ENCODE data around the gene TRIM10.
"Not testable (repeated sequence)": the region's sequence is repeated elsewhere in the genome, so short reads cannot be mapped to it uniquely, and the experiment has no call there.

Gene TRIM10

GRCh38 chr6:30142665-30143064, 18.3 kb downstream of the TRIM10 start:
- Histone ChIP-seq H3K79me2 (ENCODE audit: low read length) (no peaks in the 10 kb centered on the region), H3K4me1 (ENCODE audit: low read length) (no peaks in the 10 kb centered on the region), H3K4me2 (ENCODE audit: low read depth, low read length) (no peak overlapping the region), H3K27me3 (replicated peaks; ENCODE audit: insufficient read depth, low read length) (peaks cover 24% of the 10 kb centered on the region), H3F3A (ENCODE audit: insufficient read depth, low read length) (no peaks in the 10 kb centered on the region), H2AFZ (ENCODE audit: low read length) (no peak overlapping the region), H3K9me2 (replicated peaks; ENCODE audit: insufficient read depth, low read length) (no peaks in the 10 kb centered on the region), H3K9me3 (replicated peaks; ENCODE audit: insufficient read depth, low read length) (no peaks in the 10 kb centered on the region), H3K27ac (ENCODE audit: low read length) (no peak overlapping the region), H3K4me3 (ENCODE audit: low read length) (no peak overlapping the region), H3K9ac (ENCODE audit: low read length) (no peak overlapping the region), H3K36me3 (replicated peaks; ENCODE audit: insufficient read depth, low read length) (no peaks in the 10 kb centered on the region), H4K20me1 (ENCODE audit: insufficient read depth, low read length) (no peaks in the 10 kb centered on the region)
- no peak for DNase-seq
- TF ChIP-seq CTCF (IDR thresholded peaks at IDR 0.05; ENCODE audit: low read length): no peak
- TF ChIP-seq EZH2 (optimal IDR thresholded peaks at IDR 0.05; ENCODE audit: low read depth, low read length): no peak
- TF ChIP-seq EZH2phosphoT487 (IDR thresholded peaks at IDR 0.05; ENCODE audit: low read length): no peak

GRCh38 chr6:30140240-30140639, 20.8 kb downstream of the TRIM10 start:
- H3K36me3 ChIP-seq (replicated peaks; ENCODE audit: insufficient read depth, low read length); H3K9me2 ChIP-seq (replicated peaks; ENCODE audit: insufficient read depth, low read length); H3K4me3 ChIP-seq (ENCODE audit: low read length); H3K9ac ChIP-seq (ENCODE audit: low read length); H3K4me2 ChIP-seq (ENCODE audit: low read depth, low read length); H3K79me2 ChIP-seq (ENCODE audit: low read length); H2AFZ ChIP-seq (ENCODE audit: low read length); H3K27ac ChIP-seq (ENCODE audit: low read length); H3F3A ChIP-seq (ENCODE audit: insufficient read depth, low read length); DNase-seq; H3K9me3 ChIP-seq (replicated peaks; ENCODE audit: insufficient read depth, low read length); H4K20me1 ChIP-seq (ENCODE audit: insufficient read depth, low read length): not testable (repeated sequence)
- peaks cover 19% of the 10 kb centered on the region for H3K4me1 ChIP-seq (ENCODE audit: low read length)
- peaks cover 29% of the 10 kb centered on the region for H3K27me3 ChIP-seq (replicated peaks; ENCODE audit: insufficient read depth, low read length)

- Histone ChIP-seq H2AFZ (ENCODE audit: low read length) (no peak overlapping the region), H3K4me1 (ENCODE audit: low read length) (peaks cover 19% of the 10 kb centered on the region), H3K4me2 (ENCODE audit: low read depth, low read length) (peak overlapping the region; percentile 55; the same call in 1 of the 2 replicates)
These were observed 24.3 kb downstream of the TRIM10 start for GRCh38 chr6:30136570-30137286.

More at GRCh38 chr6:30136570-30137286, 24.3 kb downstream of the TRIM10 start:
- Histone ChIP-seq H3K27ac (ENCODE audit: low read length) (no peak overlapping the region), H3K36me3 (replicated peaks; ENCODE audit: insufficient read depth, low read length) (no peaks in the 10 kb centered on the region), H3K27me3 (replicated peaks; ENCODE audit: insufficient read depth, low read length) (peaks cover 30% of the 10 kb centered on the region), H3K9me3 (replicated peaks; ENCODE audit: insufficient read depth, low read length) (no peaks in the 10 kb centered on the region), H3F3A (ENCODE audit: insufficient read depth, low read length) (peaks cover 4% of the 10 kb centered on the region; the same call in 1 of the 2 replicates), H3K9me2 (replicated peaks; ENCODE audit: insufficient read depth, low read length) (no peaks in the 10 kb centered on the region), H4K20me1 (ENCODE audit: insufficient read depth, low read length) (no peaks in the 10 kb centered on the region), H3K79me2 (ENCODE audit: low read length) (no peaks in the 10 kb centered on the region), H3K4me3 (ENCODE audit: low read length) (no peak overlapping the region), H3K9ac (ENCODE audit: low read length) (no peak overlapping the region)
- peak; percentile 77 for DNase-seq
- TF ChIP-seq EZH2 (optimal IDR thresholded peaks at IDR 0.05; ENCODE audit: low read depth, low read length) (no peak), EZH2phosphoT487 (IDR thresholded peaks at IDR 0.05; ENCODE audit: low read length) (no peak), CTCF (IDR thresholded peaks at IDR 0.05; ENCODE audit: low read length) (no peak)

Data from MM.1S (cell line).